ENCODE measurements around the gene SLC8A2.
"Not testable (repeated sequence)": the region's sequence is repeated elsewhere in the genome, so short reads cannot be mapped to it uniquely, and the experiment has no call there.

Gene SLC8A2

GRCh38 chr19:47491358-47492136 is 19.9 kb upstream of the SLC8A2 start:
- no peak for DNase-seq
- in situ Hi-C loops (cut with MboI; ENCODE audit: low pct_unique_long_range_greater_than_20kb, low sequenced_read_pairs): no loop called here

- in situ Hi-C loops (cut with MboI; ENCODE audit: low pct_unique_long_range_greater_than_20kb, low sequenced_read_pairs): no loop called here
- DNase-seq: no peak
Observed at GRCh38 chr19:47490847-47491246, 19.2 kb upstream of the SLC8A2 start.

- DNase-seq: no peak
- in situ Hi-C loops (cut with MboI; ENCODE audit: low pct_unique_long_range_greater_than_20kb, low sequenced_read_pairs): no loop called here
Observed at GRCh38 chr19:47490031-47490430, 18.3 kb upstream of the SLC8A2 start.

- in situ Hi-C loops (cut with MboI; ENCODE audit: low pct_unique_long_range_greater_than_20kb, low sequenced_read_pairs): no loop called here
- DNase-seq: no peak
Observed at GRCh38 chr19:47489072-47489914, 17.6 kb upstream of the SLC8A2 start.

GRCh38 chr19:47487551-47488515 is 16.1 kb upstream of the SLC8A2 start:
- in situ Hi-C loops (cut with MboI; ENCODE audit: low pct_unique_long_range_greater_than_20kb, low sequenced_read_pairs): no loop called here
- peak; percentile 37 for DNase-seq

- in situ Hi-C loops (cut with MboI; ENCODE audit: low pct_unique_long_range_greater_than_20kb, low sequenced_read_pairs): no loop called here
- DNase-seq: peak; percentile 59
Observed at GRCh38 chr19:47486900-47487299, 15.2 kb upstream of the SLC8A2 start.

- in situ Hi-C loops (cut with MboI; ENCODE audit: low pct_unique_long_range_greater_than_20kb, low sequenced_read_pairs); DNase-seq: not testable (repeated sequence)
Observed at GRCh38 chr19:47486220-47486619, 14.5 kb upstream of the SLC8A2 start.

- DNase-seq: no peak
- in situ Hi-C loops (cut with MboI; ENCODE audit: low pct_unique_long_range_greater_than_20kb, low sequenced_read_pairs): no loop called here
Observed at GRCh38 chr19:47485210-47485609, 13.5 kb upstream of the SLC8A2 start.

- DNase-seq: peak; percentile 90
- in situ Hi-C loops (cut with MboI; ENCODE audit: low pct_unique_long_range_greater_than_20kb, low sequenced_read_pairs): no loop called here
Observed at GRCh38 chr19:47483800-47484690, 12.4 kb upstream of the SLC8A2 start, which contains the start of gene KPTN. KPTN (minus strand) TSS chr19:47484219; CDS start chr19:47484160, 59 bp downstream.

GRCh38 chr19:47483200-47483599 is 11.5 kb upstream of the SLC8A2 start:
- in situ Hi-C loops (cut with MboI; ENCODE audit: low pct_unique_long_range_greater_than_20kb, low sequenced_read_pairs): no loop called here
- DNase-seq: no peak

GRCh38 chr19:47481460-47482052 is 9.9 kb upstream of the SLC8A2 start:
- DNase-seq: no peak
- in situ Hi-C loops (cut with MboI; ENCODE audit: low pct_unique_long_range_greater_than_20kb, low sequenced_read_pairs): no loop called here

GRCh38 chr19:47480658-47481057 is 9.0 kb upstream of the SLC8A2 start:
- DNase-seq: no peak

GRCh38 chr19:47479701-47480503 is 8.2 kb upstream of the SLC8A2 start:
- in situ Hi-C loops (cut with MboI; ENCODE audit: low pct_unique_long_range_greater_than_20kb, low sequenced_read_pairs): no loop called here
- DNase-seq: no peak

More at GRCh38 chr19:47480658-47481057, 9.0 kb upstream of the SLC8A2 start:
- in situ Hi-C loops (cut with MboI; ENCODE audit: low pct_unique_long_range_greater_than_20kb, low sequenced_read_pairs): no loop called here

- no peak for DNase-seq
- in situ Hi-C loops (cut with MboI; ENCODE audit: low pct_unique_long_range_greater_than_20kb, low sequenced_read_pairs): no loop called here
Observed at GRCh38 chr19:47476438-47476972, 4.8 kb upstream of the SLC8A2 start.

GRCh38 chr19:47475465-47475864 is 3.8 kb upstream of the SLC8A2 start:
- in situ Hi-C loops (cut with MboI; ENCODE audit: low pct_unique_long_range_greater_than_20kb, low sequenced_read_pairs): no loop called here

GRCh38 chr19:47473336-47473735 is 1.6 kb upstream of the SLC8A2 start:
- DNase-seq: no peak
- in situ Hi-C loops (cut with MboI; ENCODE audit: low pct_unique_long_range_greater_than_20kb, low sequenced_read_pairs): no loop called here

More at GRCh38 chr19:47475465-47475864, 3.8 kb upstream of the SLC8A2 start:
- DNase-seq: no peak

GRCh38 chr19:47471381-47471732 is 336 bp downstream of the SLC8A2 start:
- in situ Hi-C loops (cut with MboI; ENCODE audit: low pct_unique_long_range_greater_than_20kb, low sequenced_read_pairs): no loop called here
- no peak for DNase-seq

Data from KBM-7 (cell line).